ENCODE measurements around the gene SDK2.

- TF ChIP-seq CTCF (conservative IDR thresholded peaks at IDR 0.05; ENCODE audit: low read depth in 2 of 2): no peak
- TF ChIP-seq EZH2 (IDR thresholded peaks at IDR 0.05; ENCODE audit: low read depth, unreplicated experiment): no peak
Measured at GRCh38 chr17:73359352-73359751, 284.9 kb downstream of the SDK2 start.
